ENCODE results near the gene ATL3. TPM values are rescaled to one million over a fixed set of nuclear protein-coding genes. Genes with fewer than 3 reads are reported as not detected.
"Not testable (repeated sequence)": the region's sequence is repeated elsewhere in the genome, so short reads cannot be mapped to it uniquely, and the experiment has no call there.

ATL3 gene, protein sequence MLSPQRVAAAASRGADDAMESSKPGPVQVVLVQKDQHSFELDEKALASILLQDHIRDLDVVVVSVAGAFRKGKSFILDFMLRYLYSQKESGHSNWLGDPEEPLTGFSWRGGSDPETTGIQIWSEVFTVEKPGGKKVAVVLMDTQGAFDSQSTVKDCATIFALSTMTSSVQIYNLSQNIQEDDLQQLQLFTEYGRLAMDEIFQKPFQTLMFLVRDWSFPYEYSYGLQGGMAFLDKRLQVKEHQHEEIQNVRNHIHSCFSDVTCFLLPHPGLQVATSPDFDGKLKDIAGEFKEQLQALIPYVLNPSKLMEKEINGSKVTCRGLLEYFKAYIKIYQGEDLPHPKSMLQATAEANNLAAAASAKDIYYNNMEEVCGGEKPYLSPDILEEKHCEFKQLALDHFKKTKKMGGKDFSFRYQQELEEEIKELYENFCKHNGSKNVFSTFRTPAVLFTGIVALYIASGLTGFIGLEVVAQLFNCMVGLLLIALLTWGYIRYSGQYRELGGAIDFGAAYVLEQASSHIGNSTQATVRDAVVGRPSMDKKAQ
- 26.0 TPM for total RNA-seq

DNA sequence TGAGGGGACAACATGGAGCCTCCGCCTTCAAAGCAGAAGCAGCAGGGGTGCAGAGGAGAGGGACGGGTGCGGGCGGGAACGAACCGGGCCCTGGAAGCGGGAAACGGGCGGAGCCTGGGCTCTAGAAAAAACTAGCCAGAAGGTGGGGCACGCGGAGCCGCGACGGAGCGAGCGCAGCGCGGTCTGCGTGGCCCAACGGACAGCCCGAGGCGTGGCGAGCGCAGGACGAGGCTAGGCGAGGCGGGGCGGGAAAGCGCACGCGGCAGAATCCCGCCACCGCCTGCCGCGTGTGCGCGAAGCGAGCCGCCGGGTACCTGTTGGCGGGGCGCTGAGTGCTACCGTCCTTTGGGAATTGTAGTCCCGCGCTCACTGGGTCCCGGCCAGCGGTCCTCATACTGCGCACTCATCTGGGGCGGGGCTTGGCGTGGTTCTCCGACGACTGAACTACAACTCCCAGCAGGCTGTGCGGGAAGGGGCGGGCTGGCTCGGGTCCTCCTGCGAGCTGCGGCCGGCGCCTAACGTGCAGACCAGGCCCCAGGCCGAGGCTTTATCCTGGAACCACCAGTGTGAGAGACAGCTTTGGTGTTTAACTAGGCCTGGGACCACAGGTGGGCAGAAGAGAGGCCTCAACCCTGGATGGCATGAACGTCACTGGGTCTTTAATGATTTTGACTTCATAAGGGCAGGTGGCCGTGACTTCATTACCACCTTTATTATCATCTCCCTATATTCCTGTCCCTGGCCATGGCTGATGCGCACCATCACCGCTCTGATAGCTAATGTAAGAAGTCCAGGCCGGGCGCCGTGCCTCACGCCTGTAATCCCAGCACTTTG lies at the start of gene ATL3:
TSS of gene ATL3 (minus strand) at position 55 of the 834 bp plus-strand sequence. CDS start at position 14, 41 bp downstream.
- peak; percentile 96 for DNase-seq

GRCh38 chr11:63720611-63721010 lies 49.4 kb upstream of the ATL3 start:
- no peak for DNase-seq

GRCh38 chr11:63719987-63720386 lies 48.8 kb upstream of the ATL3 start:
- DNase-seq: no peak

DNA sequence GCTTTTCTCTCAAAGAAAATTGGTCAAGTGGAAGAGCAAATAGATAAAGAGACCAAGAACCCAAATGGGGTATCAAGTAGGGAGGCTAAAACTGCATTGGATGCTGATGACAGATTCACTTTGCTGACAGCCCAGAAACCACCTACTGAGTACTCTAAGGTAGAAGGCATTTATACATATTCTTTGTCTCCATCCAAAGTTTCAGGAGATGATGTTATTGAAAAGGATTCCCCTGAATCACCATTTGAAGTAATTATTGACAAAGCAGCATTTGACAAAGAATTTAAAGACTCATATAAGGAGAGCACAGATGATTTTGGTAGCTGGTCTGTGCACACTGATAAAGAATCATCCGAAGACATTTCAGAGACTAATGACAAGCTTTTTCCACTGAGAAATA lies 47.8 kb upstream of the ATL3 start:
- DNase-seq: no peak

DNA sequence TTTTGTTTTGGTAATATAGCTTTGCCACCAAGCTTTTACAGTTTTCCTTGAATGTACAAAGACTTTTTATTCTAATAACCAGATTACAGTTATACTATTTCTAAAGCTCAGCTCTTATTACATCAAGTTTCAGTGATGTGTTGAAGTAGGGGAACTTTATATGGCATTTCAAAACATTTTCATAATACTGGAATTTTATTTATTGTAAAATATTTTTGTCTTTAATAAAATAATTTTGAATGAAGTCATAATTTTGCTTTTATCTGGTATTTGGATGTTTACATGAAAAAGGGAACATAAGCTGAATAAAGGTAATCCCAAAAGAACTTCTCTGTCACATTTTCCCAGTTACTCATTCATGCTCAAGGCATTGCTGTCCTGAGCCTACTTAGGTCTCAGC lies 44.9 kb upstream of the ATL3 start:
- DNase-seq: no peak

- no peak for DNase-seq
These were observed 42.6 kb upstream of the ATL3 start for GRCh38 chr11:63713766-63714165.

GRCh38 chr11:63711838-63712237 lies 40.7 kb upstream of the ATL3 start:
- DNase-seq: no peak

- no peak for DNase-seq
These were observed 39.5 kb upstream of the ATL3 start for GRCh38 chr11:63710476-63711217.

- DNase-seq: no peak
These were observed 38.2 kb upstream of the ATL3 start for GRCh38 chr11:63709336-63709884.

DNA sequence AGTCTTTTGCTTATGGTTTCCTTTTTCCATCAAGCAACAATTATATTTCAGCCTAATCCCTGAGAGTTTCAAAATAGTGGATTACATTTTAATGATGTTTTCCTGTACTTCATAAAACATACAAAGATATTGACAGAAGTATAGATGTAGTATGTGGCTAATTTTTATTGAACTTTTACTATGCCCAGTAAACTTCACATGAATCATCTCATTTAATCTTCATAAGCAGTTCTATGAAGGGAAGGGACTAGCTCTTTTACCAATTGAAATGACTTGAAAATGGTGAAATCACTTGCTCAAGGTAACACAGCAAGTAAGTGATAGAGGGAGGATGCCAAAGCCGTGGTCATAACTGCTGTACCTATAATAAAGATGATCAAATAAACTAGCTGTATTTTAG lies 37.6 kb upstream of the ATL3 start:
- no peak for DNase-seq

GRCh38 chr11:63705526-63705925 lies 34.4 kb upstream of the ATL3 start:
- DNase-seq: no peak

DNA sequence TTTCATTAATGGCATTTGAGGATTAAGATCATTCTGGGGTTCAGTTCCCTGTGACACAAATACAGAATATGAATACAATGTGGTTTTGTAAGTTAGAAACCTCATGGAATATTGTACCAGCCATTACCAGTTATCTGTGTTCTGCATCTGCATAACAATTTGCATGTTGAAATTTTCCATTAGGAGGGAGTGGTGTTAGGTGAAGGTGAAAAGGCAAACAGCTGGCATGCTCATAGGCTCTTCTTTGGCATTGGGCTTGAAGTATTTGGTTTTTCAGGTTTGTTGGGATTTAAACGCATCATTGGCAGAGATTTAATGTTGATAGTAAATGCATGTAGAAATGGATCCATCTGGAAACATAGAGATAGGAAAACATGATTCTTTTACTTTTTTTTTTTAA lies 28.7 kb upstream of the ATL3 start:
- no peak for DNase-seq

DNA sequence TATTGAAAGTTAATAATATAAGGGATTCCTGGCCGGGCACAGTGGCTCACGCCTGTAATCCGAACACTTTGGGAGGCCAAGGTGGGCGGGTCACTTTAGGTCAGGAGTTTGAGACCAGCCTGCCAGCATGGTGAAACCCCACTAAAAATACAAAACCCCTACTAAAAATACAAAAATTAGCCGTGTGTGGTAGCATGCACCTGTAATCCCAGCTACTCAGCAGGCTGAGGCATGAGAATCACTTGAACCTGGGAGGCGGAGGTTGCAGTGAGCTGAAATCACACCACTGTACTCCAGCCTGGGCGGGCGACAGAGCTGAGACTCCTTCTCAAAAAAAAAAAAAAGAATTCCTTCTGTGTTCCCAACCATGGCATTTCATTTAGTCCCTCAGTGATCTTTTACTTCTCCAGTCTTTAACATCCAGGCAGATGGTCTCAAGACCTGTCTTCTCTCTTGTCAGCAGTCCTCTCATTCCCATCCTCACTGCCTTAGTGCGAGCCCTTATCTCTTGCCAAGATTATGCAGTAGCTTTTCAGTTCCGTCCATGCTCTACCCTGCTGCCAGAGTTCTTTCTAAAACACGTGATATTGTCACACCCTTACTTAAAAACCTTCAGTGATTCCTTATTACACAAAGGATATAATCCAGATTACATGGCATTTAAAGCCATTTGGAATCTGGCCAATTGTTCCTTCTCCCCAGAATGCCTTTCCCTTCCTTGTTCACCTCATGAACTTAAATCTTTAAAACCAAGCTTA lies 28.0 kb upstream of the ATL3 start:
- DNase-seq: no peak

- no peak for DNase-seq
These were observed 23.4 kb upstream of the ATL3 start for GRCh38 chr11:63694596-63694995.

- DNase-seq: no peak
These were observed 16.7 kb upstream of the ATL3 start for GRCh38 chr11:63687845-63688244.

DNA sequence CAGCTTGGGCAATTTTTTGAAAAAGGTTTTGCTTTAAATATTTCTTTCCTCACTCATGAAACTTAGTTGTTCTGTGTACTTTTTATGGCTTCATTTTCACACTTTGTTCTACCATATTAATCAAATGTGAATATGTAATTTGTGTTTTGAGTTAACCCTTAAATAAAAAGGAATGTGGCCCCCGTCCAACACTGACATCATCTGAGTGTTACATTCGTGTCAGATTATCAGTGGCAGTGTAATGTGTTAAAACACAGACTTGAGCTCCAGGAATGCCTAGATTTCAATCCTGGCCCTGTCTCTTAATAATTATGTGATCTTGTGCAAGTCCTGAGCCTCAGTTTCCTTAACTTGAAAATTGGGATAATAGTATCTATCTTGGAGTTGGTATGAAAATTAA lies 15.8 kb upstream of the ATL3 start:
- no peak for DNase-seq

DNA sequence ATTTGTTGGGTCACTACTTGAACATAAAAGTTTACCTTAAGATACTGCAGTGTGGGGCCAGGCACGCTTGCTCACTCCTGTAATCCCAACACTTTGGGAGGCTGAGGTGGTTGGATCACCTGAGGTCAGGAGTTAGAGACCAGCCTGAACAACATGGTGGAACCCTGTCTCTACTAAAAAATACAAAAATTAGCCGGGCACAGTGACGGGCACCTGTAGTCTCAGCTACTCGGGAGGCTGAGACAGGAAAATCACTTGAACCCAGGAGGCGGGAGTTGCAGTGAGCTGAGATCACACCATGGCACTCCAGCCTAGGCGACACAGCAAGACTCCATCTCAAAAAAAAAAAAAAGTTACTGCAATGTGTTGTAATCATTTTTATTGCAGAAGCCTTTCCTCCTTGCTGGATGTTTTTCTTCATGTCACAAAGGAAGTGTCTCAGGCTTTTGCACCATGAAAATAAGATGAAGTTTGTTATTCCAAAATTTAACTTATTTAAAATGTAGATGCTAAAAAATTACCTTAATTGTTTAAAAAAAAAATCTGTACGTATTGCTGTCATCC lies 14.1 kb upstream of the ATL3 start:
- DNase-seq: not testable (repeated sequence)

GRCh38 chr11:63683133-63683991 lies 12.2 kb upstream of the ATL3 start:
- no peak for DNase-seq

DNA sequence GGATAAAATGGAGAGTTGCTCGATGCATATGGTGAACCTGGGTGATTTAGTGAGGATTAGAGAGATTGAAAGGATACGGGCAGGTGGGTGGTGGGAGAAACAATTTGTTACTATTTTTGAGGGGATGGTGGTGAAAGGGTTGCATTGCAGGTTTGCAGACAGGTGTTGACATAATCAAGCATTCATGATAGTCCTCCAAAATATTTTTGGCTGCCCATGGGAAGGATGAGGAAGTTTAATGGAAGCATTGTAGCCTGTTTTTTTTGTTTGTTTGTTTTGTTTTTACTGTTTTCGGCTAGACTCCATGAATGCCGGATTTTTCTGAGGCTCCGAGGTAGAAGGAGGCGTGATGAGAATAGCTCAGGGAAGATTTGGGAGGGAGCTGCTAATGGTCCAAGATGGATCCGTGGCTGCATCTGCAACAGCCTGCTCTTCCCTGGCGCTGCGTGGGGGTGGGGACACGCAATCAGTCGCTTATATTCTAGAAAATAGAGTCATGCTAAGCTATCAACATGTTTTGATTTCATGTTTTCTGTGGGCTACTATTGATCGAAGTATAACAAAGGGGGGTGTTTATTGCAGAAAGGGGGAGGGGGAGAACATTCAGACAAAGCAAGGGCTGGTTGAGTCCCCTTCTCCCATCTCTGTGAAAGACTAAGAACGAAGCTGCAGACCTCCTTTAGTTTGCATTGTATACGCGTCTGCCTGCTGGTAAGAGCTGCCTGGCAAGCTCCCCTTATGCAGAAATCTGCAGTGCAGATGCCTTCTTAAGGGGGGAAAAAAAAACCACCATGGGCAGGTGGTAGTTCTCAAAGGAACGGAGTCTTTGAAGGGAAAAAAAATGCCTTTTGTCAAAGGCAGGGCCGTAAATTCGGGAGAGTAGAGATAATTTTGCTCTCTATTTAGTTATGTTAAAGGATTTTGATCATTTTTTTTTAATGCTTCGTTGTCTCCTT lies 11.2 kb upstream of the ATL3 start:
- DNase-seq: peak; percentile 24

Measured in occipital lobe (tissue), 2 donors.